ENCODE data around the gene KIF26B.

DNA sequence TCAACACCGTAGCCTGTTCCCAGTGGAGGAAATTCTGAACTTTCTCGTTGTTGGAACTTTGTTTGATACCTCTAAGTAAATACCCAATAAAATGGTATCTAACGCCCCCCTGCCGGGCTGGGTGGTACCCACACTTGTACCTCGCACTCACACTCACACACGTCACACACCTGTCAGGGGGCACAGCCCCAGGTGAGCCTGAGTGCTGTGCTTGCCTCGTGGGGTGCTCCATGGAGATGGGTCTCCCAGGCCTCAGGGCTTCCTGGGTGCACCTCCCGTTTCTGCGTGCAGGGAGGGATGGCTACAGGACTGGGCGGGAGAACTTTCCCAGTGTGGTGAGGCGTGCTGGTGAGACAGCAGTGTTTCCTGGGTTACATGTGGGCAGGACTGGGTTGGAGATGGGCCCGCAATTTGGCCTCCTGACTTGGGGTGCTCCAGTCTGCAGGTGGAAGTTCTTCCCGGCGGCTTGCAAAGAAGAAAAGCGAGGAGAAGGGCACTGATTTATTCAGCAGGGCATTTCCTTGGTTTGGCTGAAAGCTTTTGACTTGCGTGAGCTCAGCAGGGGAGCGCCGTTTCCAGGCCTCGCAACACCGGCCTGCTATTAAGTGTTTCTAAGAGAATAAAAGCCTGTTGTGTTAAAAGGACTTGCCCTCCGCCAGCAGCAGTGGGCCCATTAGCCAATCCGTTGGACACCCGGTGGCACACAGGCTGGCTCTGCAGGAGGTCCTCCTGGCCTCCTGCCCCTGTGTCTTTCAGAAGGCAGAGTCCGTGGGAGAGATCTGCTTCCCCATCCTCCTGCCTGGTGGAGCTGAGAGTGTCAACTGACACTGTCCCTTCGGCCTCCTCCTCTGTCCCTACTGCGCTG lies 79.7 kb downstream of the KIF26B start:
- TF ChIP-seq POLR2A (IDR thresholded peaks at IDR 0.05; ENCODE audit: low read depth, low read length): no peak
- no peak for TF ChIP-seq EP300 (IDR thresholded peaks at IDR 0.05; ENCODE audit: borderline replicate concordance in 1 of 2, control insufficient read depth in 1 of 2, low read depth in 2 of 2, low read length in 2 of 2)
- TF ChIP-seq SMC3 (IDR thresholded peaks at IDR 0.05; ENCODE audit: borderline replicate concordance, low read length): no peak
- no peak for TF ChIP-seq POLR2AphosphoS5 (IDR thresholded peaks at IDR 0.05; ENCODE audit: low read length)
- TF ChIP-seq ATF2 (IDR thresholded peaks at IDR 0.05; ENCODE audit: low read length): no peak
- TF ChIP-seq SIN3A (IDR thresholded peaks at IDR 0.05; ENCODE audit: low read depth, low read length): no peak
